ENCODE measurements around the gene ANO2.

DNA sequence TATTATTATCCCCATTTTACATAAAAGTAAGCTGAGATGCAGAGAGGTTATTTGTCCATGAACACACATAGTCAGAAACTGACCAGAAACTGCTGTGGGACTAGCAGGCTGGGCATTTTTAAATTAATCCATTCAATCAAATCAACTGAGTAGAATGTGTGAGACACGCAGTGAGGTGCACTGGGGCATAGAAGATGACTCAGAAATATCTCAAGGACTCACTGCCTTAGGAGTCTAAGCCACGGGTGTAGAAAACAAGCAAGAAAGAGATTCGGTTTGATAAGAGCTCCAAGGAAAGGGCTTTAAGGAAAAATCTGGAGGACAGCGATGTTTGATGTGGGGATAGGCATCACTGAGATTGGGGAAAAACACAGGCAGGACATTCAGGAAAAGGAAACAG, 127.8 kb downstream of the ANO2 start:
- TF ChIP-seq GATA2 (IDR thresholded peaks at IDR 0.05; ENCODE audit: low read depth, low read length) = no peak
- TF ChIP-seq GATA3 (IDR thresholded peaks at IDR 0.05; ENCODE audit: low read depth, low read length) = no peak
